Vein endothelial cell (primary cell): ENCODE data around the gene CD84. TPM values are rescaled to one million over a fixed set of nuclear protein-coding genes. Genes with fewer than 3 reads are reported as not detected.

Experiments
- total RNA-seq: library from RNA; depleted of rRNA; stranded (reverse); fragments of >200 nt; gene quantifications from 2 replicates; pipeline ENCODE4 v1.2.3, GENCODE V29; 2012

Gene CD84
- not detected in 2 replicates for total RNA-seq

GRCh38 chr1:160579216-160579701 is at the start of gene CD84:
TSS of gene CD84 (minus strand) at chr1:160579496. CDS start at chr1:160579437, 59 bp downstream.

GRCh38 chr1:160522622-160523345 is 56.5 kb downstream of the CD84 start, which contains the start of gene SLAMF6:
TSS of gene SLAMF6 (minus strand) at chr1:160523255. CDS start at chr1:160523192, 63 bp downstream.

Other genes starting within 250 kb of the CD84 start
- 213 and 223 TPM in 2 replicates for gene COPA, start 236.2 kb downstream of the CD84 start, total RNA-seq
- gene NCSTN, start 236.1 kb downstream of the CD84 start, total RNA-seq: 112 and 163 TPM in 2 replicates
- 0.19 and 0.33 TPM in 2 replicates for gene NHLH1, start 212.4 kb downstream of the CD84 start, total RNA-seq
- not detected in 2 replicates for gene VANGL2, start 178.9 kb downstream of the CD84 start, total RNA-seq
- not detected in 2 replicates for gene SLAMF6, start 56.2 kb downstream of the CD84 start, total RNA-seq
- not detected in 2 replicates for gene SLAMF1, start 67.5 kb upstream of the CD84 start, total RNA-seq
- not detected in 2 replicates for gene CD48, start 132.3 kb upstream of the CD84 start, total RNA-seq
- gene SLAMF7, start 159.8 kb upstream of the CD84 start, total RNA-seq: not detected in 2 replicates
- not detected in 2 replicates for gene LY9, start 216.7 kb upstream of the CD84 start, total RNA-seq